Measurements from ENCODE around the gene MST1.

Gene MST1

DNA sequence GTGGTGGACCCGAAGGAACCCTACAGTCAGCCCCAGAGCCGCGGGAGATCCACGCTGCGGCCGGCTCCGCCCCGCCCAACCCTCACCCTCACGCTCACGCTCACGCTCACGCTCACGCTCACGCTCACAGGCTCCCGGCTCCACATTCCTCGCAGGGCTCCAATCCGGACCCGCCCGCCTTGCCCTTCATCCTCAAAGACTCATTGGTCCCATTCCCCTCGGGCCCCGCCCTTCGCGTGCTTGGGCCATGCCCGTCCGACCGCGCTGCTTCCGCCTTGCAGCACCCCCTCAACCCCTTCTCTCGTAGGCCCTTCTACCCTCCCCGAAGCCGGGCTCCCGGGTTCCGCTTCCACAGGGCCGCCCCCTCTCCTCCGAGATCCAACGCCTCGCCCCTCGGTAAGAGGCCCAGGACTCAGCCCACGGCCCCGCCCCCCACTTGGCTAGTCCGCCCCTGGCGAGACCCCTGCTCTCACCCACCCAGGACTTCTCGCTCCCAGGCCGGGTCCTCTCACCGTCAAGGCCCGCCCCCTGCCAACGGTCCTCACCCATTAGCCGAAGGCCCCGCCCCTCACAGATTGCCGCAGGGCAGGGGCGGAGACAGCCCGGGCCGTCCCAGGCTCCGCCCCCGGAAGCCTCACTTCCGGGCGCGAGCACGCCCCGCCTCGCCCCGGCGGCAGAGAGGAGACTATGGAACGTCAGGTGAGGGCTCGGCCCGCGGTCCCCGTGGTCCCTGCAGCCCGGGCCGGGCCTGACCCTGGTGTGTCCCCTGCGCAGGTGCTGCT lies 15.4 kb downstream of the MST1 start, which contains the start of gene APEH:
TSS of gene APEH (plus strand) at position 637 of the 782 bp plus-strand sequence. CDS start at position 688, 51 bp downstream.
- peak; percentile 96 for DNase-seq

DNA sequence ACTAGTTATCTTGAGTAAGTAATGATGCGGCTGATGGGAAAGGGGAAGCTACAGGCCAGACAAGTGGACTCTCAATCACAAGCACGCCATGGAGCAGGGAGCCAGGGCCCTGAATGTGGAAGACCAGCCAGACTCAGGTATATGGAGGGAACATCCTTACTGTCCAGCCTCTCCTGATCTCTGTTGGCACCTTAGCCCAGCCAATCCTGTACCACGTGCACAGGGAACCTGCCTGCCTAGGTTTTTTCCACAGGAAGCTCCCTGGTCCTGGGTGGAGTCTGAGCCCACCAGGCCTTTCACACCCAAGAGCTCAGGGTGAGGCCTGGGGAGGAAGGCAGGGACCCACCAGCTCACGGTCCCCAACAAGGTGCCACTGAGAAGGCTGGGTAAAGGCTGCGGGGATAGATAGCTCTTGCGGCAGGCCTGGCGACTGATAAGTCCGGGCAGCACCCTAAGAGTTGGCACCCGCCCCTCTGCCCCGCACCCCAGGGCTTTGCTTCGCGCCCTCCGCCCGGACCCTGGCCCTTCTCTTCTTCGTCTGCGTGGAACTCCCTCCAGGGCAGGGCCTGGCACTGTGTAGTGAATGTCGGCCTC lies 16.1 kb downstream of the MST1 start:
- DNase-seq: no peak

DNA sequence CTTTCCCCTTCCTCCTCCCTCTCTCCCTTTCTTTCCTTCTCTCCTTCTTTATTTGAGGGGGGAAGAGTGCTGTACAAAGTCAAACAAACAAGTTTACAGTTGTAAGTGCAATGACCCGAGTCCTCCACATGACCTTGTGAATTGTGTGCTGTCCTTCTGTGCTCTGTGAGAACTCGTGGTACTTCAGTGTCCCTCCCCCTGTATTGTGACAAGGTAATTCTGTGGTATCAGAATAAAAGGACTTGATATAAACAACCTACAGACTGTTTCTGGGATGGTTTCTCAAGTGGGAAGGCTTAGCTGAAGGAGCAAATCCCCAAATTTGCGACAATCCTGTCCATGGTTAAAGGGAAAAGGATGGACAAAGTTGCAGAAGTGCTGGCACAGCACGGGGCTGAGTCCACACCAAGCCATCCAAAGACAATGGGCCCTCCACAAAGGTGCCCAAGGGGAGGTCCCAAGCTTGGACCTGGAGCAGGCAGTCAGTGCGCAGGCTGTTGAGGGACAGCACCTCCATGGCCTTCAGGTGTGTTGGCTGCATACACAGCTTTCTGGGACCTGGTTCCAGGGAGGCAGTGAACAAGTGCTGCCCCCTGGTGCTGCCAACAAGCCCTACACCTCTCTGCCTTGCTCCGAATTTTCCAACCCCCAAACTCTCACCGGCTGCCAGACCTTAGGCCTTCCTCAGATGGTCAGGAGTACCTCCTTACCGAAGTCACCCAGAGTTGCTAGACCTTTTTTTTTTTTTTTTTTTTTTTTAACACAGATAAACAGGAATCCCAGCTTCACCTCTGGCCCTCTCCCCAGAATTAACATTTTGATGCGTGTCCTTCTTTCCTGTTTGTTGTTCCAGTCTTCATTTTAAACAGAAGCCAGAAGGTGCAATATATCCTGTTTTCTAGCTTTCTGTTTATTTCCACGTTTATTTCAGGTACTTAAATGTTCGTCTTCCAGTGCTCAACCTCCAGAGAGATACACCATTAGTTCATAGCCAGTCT lies 17.7 kb downstream of the MST1 start:
- peak; percentile 81 for DNase-seq

DNA sequence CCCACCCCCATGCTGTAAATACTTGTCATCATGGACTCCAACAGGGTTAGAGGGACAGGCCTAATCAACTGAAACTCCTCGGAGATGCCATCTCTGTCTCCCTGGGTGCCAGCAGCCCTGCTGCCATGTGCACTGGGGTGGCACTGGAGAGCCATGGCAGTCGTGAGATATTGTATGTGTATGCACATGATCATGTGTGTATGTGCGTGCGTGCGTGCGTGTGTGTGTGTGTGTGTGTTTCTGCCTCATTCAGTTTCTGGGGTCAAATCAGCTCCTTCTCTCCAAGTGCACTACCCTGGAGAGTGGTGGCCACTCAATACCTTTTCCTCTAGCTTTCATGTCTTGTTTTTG lies 18.4 kb downstream of the MST1 start:
- DNase-seq: no peak

DNA sequence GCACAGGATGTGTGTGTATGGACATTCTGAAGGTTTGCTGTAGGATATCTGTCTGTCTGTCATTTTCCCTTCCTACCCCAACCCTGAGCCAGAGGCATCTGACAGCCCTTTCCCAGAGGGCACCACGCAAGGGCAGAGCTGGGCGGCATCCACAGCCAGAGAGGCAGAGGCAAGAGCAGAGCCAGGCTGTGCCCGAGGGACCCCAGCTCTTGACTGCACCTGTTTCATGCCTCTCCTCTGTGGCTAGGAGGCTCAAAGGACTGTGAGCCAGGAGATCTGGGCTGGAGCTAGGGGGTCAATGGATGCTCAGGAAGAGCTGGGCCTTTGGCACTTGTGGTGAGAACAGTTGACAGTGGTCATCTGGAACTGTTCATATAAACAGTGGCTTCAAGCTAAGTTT lies 19.9 kb downstream of the MST1 start:
- DNase-seq: no peak

DNA sequence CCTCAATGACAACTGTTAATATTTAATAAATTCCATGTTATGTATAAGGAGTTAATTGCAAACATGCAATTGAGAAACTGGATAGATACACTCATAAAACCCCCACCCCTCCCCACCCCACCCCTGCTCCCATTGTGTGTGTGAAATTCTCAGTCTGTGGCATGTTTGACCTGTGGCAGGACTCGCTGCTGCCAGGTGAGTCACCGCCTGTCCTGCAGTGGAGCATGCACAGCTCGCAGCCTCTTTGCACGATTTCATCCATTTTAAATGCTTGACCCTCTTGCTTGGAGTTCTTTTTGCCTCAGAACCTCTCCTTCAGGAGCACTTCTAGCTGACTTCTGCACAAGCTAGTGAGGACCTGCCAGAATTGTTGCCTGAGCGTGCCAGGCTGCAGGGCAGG lies 20.4 kb downstream of the MST1 start:
- DNase-seq: no peak

DNA sequence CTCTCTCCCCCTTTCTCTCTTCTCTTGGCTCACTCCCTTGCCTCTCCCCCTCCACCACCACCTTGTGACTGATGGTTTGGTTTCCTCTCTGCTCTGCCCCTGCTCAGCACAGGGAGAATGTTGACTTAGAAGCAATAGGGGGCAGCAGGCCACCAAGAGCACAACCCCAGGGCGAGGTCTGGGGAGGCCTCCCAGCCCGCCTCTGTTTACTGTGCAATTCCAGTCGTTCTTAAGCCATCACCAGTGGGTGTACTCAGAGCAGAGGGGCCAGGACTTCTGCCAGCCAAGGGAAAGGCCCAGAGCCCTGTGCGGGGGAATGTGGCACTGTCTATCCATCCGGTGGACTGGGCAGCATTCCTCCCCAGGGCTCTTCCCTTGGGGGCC lies 20.9 kb downstream of the MST1 start:
- DNase-seq: no peak

DNA sequence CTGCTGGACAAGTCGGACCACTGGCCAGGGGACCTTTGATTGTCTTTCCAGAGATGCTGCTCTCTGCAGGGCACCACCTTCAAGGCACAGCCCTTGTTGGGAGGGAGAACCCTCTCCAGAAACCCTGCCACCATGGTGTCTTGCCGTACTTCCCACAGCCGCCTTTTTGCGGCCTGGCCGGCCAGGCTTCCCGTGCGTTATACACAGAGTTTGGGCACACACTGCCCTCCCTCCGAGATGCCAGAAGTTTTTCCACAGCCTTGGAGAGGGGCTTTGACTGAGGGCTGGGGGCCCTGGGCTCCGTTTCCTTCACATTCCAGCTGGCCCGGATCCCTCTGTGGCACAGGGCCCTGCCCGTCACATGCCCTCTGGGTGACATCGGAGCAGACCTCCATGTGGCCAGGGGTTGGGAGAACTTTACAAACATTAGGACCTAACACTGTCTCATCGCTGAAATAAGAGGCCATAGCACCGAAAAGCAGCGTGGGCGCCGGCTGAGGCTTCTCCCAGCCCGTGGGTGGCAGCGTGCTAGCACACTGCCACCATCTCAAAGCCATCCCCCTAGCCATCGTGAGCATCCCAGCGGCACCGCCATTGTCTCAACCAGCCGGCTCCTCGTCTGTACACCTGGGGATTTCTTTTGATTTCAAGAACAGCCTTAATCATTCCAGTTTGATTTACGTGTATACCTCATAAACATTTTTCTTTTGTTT lies 21.4 kb downstream of the MST1 start:
- DNase-seq: no peak

DNA sequence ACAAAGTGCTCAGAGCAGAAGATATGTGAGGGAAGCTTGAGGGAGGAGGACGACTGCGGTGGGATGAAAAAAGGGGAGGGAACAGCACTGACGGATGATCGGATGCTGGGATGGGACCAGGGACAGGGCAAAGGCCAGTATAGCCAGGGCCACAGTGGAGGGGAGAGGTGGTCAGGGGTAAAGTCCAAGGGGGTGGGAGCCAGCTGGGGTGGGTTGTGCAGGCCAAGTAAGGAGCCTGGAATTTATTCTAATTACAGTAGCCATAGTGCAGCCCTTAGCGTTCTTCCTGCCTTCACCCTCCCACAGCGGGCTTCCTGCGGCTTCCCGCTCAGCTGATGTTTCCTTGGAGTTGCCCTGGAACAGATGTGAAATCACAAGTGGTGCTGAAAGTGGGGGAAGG lies 22.7 kb downstream of the MST1 start:
- peak; percentile 55 for DNase-seq

DNA sequence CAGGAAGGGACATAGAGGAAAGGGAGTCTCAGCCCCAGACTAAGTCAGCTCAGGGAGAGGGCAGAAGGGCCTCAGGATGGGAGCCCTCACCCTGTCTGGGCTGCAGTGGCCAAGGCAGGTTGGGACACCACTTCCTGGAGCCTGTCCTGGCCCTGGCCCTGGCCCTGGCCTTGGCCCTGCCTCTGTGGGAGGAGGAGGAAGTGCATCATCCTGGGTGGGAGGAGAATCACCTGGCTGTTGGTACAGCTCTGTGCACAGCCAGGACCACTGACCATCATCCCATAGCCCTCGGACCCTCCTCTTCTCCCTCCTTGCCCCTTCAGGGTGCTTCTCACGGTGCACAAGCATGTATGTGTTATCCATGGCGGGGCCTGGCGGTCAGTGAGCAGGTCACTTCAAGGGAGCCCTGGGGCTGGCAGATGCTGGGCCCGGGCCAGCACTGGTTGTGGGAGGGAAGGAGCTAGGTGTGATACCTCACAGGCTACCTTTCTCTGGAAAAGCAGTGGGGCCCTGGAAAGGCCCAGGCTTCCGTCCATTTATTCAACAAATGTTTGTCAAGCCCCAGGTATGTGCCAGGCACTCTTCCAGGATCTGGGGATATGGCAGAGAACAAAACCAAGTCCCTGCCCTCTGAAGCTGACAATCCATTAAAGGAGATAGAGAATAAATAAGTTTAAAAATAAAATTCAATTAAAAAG lies 23.3 kb downstream of the MST1 start:
- DNase-seq: no peak

DNA sequence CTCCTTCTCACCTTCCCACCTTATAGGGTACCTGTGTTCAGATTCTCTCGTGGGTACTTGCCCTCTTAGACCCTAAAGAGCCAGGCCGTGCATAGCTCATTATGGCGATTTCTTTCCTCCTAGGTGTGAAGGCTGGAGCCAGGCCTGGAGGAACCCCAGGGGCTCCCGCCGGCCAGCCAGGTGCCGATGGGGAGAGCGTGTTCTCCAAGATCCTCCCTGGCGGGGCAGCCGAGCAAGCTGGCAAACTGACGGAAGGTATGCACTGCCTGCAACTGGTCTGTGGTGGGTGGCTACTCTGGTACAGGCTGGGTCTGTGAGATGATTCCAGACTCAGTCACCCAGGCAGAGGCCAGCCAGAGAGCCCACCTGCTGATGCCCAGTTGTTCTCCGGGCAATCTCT lies 25.0 kb downstream of the MST1 start:
- DNase-seq: no peak

DNA sequence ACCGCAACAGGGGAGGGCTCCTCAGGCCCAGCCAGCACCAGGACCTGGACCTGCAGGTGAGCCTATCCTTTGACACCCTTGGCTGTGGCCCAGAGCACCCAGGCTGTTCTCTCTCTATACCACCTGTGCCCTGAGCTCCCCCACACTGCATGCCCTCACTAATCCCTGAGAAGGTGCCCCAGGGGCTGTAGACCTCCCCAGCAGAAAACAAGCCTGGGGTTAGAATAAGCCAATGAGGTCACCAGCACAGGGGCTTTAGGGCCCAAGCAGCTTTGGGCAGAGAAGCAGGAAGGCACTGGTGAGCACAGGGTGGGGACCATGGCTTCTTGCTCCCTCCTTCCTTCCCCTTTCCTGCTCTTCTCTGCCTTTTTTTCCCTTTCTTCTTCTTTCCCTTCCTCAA lies 25.4 kb downstream of the MST1 start:
- DNase-seq: no peak

DNA sequence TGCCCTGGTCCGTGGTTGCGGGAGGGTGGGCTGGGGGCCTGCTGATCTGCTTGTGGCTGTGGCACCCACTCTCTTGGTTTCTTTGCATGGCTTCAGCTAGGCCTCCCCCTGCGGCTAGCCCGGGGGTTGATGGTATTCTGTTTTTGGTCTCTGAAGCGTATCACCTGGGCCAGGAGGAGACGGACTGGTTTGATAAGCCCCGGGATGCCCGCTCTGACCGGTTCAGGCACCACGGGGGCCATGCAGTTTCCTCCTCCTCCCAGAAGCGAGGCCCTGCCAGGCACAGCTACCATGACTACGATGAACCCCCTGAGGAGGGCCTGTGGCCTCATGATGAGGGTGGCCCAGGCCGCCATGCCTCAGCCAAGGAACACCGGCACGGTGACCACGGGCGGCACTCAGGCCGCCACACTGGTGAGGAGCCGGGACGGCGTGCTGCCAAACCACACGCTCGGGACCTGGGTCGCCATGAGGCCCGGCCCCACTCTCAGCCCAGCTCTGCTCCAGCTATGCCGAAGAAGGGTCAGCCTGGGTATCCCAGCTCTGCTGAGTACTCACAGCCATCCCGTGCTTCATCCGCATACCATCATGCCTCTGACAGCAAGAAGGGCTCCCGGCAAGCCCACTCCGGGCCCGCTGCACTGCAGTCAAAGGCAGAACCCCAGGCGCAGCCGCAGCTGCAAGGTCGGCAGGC lies 26.4 kb downstream of the MST1 start:
- no peak for DNase-seq

DNA sequence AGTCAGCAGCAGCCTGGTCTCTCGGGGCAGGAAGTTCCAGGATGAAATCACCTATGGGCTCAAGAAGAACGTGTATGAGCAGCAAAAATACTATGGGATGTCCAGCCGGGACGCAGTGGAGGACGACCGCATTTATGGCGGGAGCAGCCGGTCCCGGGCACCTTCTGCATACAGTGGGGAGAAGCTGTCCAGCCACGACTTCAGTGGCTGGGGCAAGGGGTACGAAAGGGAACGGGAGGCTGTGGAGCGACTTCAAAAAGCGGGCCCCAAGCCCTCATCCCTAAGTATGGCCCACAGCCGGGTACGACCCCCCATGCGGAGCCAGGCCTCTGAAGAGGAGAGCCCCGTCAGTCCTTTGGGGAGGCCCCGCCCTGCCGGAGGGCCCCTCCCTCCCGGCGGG lies 27.3 kb downstream of the MST1 start:
- no peak for DNase-seq

DNA sequence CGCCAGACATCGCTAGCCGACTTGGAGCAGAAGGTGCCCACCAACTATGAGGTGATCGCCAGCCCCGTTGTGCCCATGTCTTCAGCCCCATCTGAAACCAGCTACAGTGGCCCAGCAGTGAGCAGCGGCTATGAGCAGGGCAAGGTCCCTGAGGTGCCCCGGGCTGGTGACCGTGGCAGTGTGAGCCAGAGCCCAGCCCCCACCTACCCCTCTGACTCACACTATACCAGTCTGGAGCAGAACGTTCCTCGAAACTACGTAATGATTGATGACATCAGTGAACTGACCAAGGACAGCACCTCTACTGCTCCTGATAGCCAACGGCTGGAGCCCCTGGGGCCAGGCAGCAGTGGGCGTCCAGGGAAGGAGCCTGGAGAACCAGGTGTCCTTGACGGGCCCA lies 28.0 kb downstream of the MST1 start:
- no peak for DNase-seq

DNA sequence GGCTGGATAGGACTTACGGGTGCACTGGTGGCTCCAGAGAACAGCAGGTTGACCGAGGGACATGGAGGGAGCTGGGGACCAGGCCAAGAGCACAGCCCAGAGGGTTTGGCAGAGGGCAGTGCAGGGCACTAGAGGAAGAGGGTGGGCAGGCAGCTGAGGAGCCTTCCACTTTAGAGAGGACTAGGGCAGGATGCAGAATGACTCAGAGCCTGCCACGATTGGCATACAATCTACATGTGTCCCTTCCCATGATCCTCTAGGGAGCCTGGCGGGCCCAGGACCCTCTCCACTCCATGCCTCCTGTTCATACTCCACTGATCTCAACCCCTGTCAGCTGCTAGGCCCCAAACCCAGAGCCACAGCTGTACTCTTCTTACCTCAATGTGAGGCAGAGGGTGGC lies 29.5 kb downstream of the MST1 start:
- no peak for DNase-seq

DNA sequence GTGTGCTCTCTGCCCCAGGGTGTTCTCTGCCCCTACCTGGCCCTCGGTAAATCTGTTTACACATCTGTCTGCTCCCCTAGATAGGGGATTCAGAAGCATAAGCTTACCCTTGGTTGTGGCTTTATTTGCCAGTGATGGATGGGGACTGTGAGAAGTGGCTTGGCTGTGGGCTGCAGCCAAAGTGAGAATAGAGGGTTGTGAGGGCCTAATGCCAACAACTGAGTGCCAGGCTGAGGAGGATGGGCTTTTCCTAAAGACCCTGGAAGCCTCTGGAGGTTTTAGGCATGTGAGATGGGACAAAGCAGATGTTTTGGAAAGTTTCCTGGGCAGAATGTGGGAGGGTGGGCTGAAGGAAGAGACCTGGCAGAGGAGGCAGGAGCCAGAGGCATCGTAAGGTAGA lies 30.6 kb downstream of the MST1 start:
- DNase-seq: no peak

DNA sequence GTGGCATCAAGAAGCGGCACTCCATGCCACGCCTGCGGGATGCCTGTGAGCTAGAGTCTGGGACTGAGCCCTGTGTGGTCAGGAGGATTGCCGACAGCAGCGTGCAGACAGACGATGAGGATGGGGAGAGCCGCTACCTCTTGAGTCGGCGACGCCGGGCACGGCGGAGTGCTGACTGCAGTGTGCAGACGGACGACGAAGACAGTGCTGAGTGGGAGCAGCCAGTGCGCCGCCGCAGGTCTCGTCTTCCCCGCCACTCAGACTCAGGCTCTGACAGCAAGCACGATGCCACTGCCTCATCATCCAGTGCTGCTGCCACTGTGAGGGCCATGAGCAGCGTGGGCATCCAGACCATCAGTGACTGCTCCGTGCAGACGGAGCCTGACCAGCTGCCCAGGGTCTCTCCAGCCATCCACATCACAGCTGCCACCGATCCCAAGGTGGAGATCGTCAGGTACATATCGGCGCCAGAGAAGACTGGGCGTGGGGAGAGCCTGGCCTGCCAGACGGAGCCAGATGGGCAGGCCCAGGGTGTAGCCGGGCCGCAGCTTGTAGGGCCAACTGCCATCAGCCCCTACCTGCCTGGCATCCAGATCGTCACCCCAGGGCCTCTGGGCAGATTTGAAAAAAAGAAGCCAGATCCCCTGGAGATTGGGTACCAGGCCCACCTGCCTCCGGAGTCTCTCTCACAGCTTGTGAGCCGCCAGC lies 31.9 kb downstream of the MST1 start:
- no peak for DNase-seq

DNA sequence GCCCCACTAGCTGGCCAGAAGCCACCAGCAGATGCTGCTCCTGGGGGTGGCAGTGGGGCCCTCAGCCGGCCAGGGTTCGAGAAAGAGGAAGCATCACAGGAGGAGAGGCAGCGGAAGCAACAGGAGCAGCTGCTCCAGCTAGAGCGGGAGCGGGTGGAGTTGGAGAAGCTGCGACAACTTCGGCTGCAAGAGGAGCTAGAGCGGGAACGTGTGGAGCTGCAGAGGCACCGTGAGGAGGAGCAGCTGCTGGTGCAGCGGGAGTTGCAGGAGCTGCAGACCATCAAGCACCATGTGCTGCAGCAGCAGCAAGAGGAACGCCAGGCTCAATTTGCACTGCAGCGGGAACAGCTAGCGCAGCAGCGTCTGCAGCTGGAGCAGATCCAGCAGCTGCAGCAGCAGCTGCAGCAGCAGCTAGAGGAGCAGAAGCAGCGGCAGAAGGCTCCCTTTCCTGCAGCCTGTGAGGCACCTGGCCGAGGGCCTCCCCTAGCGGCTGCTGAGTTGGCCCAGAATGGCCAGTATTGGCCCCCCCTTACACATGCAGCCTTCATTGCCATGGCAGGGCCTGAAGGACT lies 32.6 kb downstream of the MST1 start:
- no peak for DNase-seq

DNA sequence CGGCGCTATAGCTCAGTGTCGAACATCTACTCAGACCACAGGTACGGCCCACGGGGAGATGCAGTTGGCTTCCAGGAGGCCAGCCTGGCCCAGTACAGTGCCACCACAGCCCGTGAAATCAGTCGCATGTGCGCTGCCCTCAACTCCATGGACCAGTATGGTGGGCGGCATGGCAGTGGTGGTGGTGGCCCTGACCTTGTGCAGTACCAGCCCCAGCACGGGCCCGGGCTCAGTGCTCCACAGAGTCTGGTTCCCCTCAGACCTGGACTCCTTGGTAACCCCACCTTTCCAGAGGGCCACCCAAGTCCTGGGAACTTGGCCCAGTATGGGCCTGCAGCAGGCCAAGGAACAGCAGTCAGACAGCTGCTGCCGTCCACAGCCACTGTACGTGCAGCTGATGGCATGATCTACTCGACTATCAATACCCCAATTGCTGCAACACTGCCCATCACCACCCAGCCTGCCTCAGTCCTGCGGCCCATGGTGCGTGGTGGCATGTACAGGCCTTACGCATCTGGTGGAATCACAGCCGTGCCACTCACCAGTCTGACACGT lies 33.5 kb downstream of the MST1 start:
- DNase-seq: no peak
